DOHH2 (cell line): ENCODE results near the gene PYGO2.

Experiments
- EZH2phosphoT487 ChIP-seq: fragments of 200-600 bp; sonication (generic); IDR thresholded peaks from 2 replicates; pipeline ENCODE4 v1.6.1; 2017; ENCODE audit warnings: borderline replicate concordance, mild to moderate bottlenecking, antibody characterized with exemption, low read length, moderate library complexity, mixed read lengths
- TF ChIP-seq, protein P1 (sequence below): fragments of 200-600 bp; sonication (generic); IDR thresholded peaks from one replicate; pipeline ENCODE4 v1.5.1; 2014; ENCODE audit warnings: antibody characterized with exemption, mild to moderate bottlenecking, low read depth, low read length; ENCODE audit not compliant: poor library complexity, severe bottlenecking

DNA sequence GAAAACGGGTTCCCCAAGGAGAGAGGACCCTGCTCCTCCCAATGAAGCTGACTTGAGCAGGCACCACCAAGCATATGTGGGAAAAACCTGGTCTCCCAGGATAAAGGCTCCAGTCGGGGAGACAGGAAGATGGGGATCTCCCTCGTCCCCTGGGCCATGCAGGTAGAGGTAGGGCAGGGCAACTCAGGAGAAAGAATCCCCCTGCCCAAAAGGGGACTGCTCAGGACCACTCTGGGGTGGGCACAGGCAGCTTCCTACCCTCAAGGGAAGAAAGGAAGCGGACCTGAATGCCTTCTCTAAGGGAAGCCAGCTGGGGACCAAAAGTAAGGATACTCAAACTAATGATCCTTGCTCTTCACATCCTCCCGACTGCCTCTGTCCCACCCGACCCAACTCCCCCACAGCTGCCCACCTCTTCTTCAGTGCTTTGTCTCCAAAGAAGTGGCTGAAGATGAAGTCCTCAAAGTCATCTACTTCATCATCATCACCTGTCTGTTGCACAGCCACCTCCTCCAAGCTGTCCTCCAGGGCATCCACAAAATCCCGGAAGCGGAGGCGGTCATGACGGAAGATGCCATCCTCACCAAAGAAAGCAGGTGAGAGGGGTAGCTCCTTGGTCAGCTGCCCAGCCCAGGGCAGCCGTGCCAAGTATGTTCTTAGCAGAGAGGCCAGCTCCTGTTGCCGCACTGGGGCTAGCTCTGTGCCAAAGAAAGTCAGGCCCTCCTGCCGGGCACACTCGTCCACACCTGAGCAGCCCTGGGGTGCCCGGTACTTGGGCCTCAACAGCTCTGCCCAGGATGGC is 16.2 kb downstream of the PYGO2 start:
- no peak for TF ChIP-seq EZH2phosphoT487
- TF ChIP-seq, protein P1, sequence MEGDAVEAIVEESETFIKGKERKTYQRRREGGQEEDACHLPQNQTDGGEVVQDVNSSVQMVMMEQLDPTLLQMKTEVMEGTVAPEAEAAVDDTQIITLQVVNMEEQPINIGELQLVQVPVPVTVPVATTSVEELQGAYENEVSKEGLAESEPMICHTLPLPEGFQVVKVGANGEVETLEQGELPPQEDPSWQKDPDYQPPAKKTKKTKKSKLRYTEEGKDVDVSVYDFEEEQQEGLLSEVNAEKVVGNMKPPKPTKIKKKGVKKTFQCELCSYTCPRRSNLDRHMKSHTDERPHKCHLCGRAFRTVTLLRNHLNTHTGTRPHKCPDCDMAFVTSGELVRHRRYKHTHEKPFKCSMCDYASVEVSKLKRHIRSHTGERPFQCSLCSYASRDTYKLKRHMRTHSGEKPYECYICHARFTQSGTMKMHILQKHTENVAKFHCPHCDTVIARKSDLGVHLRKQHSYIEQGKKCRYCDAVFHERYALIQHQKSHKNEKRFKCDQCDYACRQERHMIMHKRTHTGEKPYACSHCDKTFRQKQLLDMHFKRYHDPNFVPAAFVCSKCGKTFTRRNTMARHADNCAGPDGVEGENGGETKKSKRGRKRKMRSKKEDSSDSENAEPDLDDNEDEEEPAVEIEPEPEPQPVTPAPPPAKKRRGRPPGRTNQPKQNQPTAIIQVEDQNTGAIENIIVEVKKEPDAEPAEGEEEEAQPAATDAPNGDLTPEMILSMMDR, result no peak
